Fibroblast of villous mesenchyme (primary cell): ENCODE results near the gene ZCCHC17. TPM values are rescaled to one million over a fixed set of nuclear protein-coding genes. Genes with fewer than 3 reads are reported as not detected.
A peak's percentile ranks its signal among the peaks of the same experiment; 100 is the strongest.

Source experiments
- DNase-seq: peaks from one replicate; pipeline ENCODE4 v3.0.0-alpha.2; 2010; ENCODE audit warnings: low read depth
- H3K4me3 ChIP-seq: 2 replicates; pipeline ENCODE4 v1.5.1; 2011; ENCODE audit warnings: low read depth, mild to moderate bottlenecking, low read length
- total RNA-seq: library from RNA; depleted of rRNA; stranded (reverse); fragments of >200 nt; gene quantifications from 2 replicates; pipeline ENCODE4 v1.2.3, GENCODE V29; 2012
- TF ChIP-seq, protein P1 (sequence below): IDR thresholded peaks from 2 replicates; pipeline ENCODE4 v1.5.1; 2012; ENCODE audit warnings: low read depth, mild to moderate bottlenecking, low read length; ENCODE audit not compliant: insufficient read depth

Gene ZCCHC17
- total RNA-seq, 1 donor: 45.3 TPM

DNA sequence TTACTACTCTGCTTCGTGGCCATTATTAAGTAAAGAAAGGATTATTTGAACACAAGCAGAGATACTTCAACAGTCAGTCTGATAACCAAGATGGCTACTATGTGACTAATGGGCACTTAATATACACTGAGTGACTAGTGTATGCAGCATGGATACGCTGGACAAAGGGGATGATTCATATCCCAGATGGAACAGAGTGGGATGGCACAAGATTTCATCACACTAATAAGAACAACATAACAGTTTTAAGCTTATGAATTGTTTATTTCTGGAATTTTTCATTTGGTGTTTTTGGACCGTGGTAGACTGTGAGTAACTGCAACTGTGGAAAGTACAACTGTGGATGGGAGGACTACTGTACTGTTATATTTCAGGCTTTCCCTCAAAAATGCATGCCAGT lies 9.4 kb downstream of the ZCCHC17 start:
- peak; percentile 96 for DNase-seq
- TF ChIP-seq, protein P1, sequence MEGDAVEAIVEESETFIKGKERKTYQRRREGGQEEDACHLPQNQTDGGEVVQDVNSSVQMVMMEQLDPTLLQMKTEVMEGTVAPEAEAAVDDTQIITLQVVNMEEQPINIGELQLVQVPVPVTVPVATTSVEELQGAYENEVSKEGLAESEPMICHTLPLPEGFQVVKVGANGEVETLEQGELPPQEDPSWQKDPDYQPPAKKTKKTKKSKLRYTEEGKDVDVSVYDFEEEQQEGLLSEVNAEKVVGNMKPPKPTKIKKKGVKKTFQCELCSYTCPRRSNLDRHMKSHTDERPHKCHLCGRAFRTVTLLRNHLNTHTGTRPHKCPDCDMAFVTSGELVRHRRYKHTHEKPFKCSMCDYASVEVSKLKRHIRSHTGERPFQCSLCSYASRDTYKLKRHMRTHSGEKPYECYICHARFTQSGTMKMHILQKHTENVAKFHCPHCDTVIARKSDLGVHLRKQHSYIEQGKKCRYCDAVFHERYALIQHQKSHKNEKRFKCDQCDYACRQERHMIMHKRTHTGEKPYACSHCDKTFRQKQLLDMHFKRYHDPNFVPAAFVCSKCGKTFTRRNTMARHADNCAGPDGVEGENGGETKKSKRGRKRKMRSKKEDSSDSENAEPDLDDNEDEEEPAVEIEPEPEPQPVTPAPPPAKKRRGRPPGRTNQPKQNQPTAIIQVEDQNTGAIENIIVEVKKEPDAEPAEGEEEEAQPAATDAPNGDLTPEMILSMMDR: no peak
- no peak overlapping the region for H3K4me3 ChIP-seq

DNA sequence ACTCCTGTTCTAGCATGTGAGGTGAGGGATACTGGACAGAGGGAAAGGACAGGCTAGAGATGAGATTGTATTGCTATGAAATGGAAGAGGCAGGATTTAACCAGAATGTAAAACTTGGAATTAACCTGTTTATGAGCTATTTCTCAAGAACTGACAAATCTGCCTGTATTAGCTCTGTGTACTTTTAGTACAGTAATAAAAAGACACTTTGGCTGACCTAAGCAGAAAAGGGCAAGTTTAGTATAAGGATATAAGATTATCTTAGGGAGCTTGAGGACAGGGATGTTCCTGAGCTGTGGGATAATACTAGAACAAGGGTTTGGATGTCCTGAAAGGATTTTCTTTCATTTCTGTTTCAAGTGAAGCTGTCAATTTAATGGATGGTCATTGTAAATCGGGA lies 11.2 kb downstream of the ZCCHC17 start:
- peak; percentile 86 for DNase-seq
- no peak overlapping the region for H3K4me3 ChIP-seq
- TF ChIP-seq, protein P1: no peak

DNA sequence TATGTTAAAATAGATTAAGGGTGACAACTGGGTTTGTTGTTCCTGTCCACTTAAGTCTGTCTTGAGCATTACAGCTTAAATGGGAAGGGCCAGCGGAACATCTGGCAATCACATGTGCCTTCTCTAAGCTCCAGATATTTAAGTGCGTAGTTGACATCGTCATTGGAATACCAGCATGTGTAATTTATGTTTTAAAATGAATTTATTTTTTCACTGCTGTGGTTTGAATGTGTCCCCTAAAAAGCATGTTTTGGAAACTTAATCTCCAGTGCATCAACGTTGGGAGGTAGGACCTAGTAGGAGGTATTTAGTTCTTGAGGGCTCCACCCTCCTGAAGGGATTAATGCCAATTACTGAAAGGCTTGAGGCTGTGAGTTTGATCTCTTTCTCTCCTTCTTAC lies 13.4 kb downstream of the ZCCHC17 start:
- peak; percentile 89 for DNase-seq
- no peak overlapping the region for H3K4me3 ChIP-seq
- TF ChIP-seq, protein P1: no peak

DNA sequence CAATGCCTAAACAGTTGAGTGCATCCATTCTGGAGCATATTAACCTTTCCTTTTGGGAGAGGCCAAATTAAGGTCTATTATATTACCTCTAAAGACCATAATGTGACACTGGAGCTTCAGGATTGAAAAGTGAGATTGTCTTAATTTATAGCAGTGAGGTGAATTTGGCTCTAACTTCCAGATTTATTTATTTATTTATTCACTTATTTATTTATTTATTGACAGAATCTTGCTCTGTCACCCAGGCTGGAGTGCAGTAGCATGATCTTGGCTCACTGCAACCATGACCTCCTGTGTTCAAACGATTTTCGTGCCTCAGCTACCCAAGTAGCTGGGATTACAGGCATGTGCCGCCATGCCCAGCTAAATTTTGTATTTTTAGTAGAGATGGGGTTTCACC lies 19.1 kb downstream of the ZCCHC17 start:
- H3K4me3 ChIP-seq: no peak overlapping the region
- DNase-seq: no peak
- TF ChIP-seq, protein P1: no peak

DNA sequence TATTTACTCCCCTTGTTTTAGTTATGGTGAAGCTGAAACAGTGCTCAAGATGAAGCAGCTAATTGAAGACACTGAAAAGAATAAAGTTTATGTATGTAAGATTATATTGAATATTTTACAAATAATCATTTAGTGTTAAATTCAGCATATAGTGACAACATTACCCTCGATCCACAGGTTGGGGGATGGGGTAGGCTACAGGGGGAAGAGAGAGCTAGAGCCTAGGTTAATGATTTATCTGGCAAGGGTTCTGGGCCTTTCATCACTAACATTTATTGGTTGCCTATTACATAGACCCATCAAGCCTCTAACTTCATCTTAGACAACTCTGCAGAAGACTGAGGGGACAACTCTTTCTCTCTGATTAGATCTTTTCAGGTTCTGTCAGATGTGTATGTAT lies 21.3 kb downstream of the ZCCHC17 start:
- no peak overlapping the region for H3K4me3 ChIP-seq
- DNase-seq: no peak
- TF ChIP-seq, protein P1: no peak

DNA sequence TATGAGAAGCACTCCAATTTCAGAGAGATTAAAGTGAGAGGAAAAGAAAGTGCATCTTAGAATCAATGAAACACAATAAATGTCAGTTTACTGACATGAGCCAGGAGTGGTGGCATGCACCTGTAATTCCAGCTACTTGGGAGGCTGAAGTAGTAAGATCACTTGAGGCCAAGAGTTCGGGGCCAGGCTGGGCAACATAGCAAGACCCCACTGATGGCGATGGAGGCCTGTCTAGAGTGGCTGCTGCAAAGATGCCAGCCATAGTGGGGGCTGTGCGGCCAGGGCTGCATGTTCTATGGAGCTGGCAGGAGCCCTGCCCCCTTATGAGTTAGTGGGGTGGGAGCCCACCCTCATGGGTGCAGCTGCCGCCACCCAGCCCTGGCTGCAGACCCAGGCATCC lies 27.3 kb downstream of the ZCCHC17 start:
- TF ChIP-seq, protein P1: no peak
- H3K4me3 ChIP-seq: no peak overlapping the region
- DNase-seq: no peak

DNA sequence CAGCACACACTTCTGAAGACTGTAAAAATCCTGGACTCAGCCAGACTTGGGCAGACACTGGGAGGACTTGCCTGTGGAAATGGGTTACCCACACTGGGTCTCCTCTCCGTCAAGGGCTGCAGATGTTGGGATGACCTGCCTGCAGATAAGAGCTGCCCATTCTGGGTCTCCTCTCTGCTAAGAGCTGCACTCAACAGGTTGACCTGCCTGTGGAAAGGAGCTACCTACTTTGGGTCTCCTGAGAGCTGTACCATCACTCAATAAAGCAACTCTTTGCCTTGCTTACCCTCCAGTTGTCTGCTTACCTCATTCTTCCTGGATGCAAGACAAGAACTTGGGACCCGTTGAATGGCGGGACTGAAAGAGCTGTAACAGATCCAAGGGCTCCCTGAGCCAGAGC lies 28.2 kb downstream of the ZCCHC17 start:
- H3K4me3 ChIP-seq: no peak overlapping the region
- DNase-seq: no peak
- TF ChIP-seq, protein P1: no peak
